SK-N-SH treated with all-trans-retinoic acid at 6 μM for 48 hours (cell line): ENCODE data around the gene CELF1.

Experiments
- ATAC-seq: fragments of 200-7000 bp; cut with Tn5 transposase; 3 replicates; pipeline ENCODE4 v1.9.1; 2020; ENCODE audit warnings: mild to moderate bottlenecking, moderate library complexity
- ARNTL ChIP-seq: fragments of 450-650 bp; formaldehyde crosslinking; IDR thresholded peaks from 2 replicates; pipeline ENCODE4 v1.5.0; 2020; ENCODE audit warnings: low read depth, mild to moderate bottlenecking, moderate library complexity, borderline replicate concordance
- BACH2 ChIP-seq: fragments of 250-450 bp; sonication (Bioruptor Pico); IDR thresholded peaks from 2 replicates; pipeline ENCODE4 v1.9.0; 2021; ENCODE audit warnings: mild to moderate bottlenecking, borderline replicate concordance
- CSDC2 ChIP-seq: fragments of 250-450 bp; sonication (Bioruptor Pico); IDR thresholded peaks from 2 replicates; pipeline ENCODE4 v1.5.0; 2020; ENCODE audit warnings: mild to moderate bottlenecking, moderate library complexity
- GLIS3 ChIP-seq: fragments of 250-450 bp; sonication (Bioruptor Pico); IDR thresholded peaks from 2 replicates; pipeline ENCODE4 v1.5.0; 2020; ENCODE audit warnings: mild to moderate bottlenecking, moderate library complexity
- ISL1 ChIP-seq: fragments of 250-450 bp; sonication (Bioruptor Pico); IDR thresholded peaks from 2 replicates; pipeline ENCODE4 v2.1.2; 2022; ENCODE audit warnings: mild to moderate bottlenecking, moderate library complexity
- OSR1 ChIP-seq: fragments of 250-450 bp; sonication (Bioruptor Pico); IDR thresholded peaks from 2 replicates; pipeline ENCODE4 v1.8.0; 2022; ENCODE audit warnings: moderate library complexity, mild to moderate bottlenecking, inconsistent platforms
- RARB ChIP-seq: fragments of 250-450 bp; sonication (Bioruptor Pico); IDR thresholded peaks from 2 replicates; pipeline ENCODE4 v1.8.0; 2021; ENCODE audit warnings: mild to moderate bottlenecking, moderate library complexity
- SNAI2 ChIP-seq: fragments of 250-450 bp; sonication (Bioruptor Pico); IDR thresholded peaks from 2 replicates; pipeline ENCODE4 v1.5.0; 2020; ENCODE audit warnings: mild to moderate bottlenecking, moderate library complexity
- ZC3H10 ChIP-seq: fragments of 250-450 bp; sonication (Bioruptor Pico); IDR thresholded peaks from 2 replicates; pipeline ENCODE4 v1.5.1; 2021; ENCODE audit warnings: mild to moderate bottlenecking, moderate library complexity
- ZFP3 ChIP-seq: fragments of 250-450 bp; sonication (Bioruptor Pico); IDR thresholded peaks from 2 replicates; pipeline ENCODE4 v1.5.0; 2020; ENCODE audit warnings: mild to moderate bottlenecking, moderate library complexity
- ZFP30 ChIP-seq: fragments of 450-650 bp; formaldehyde crosslinking; IDR thresholded peaks from 2 replicates; pipeline ENCODE4 v1.5.0; 2022; ENCODE audit warnings: mild to moderate bottlenecking, moderate library complexity
- ZNF565 ChIP-seq: fragments of 450-650 bp; formaldehyde crosslinking; conservative IDR thresholded peaks from 2 replicates; pipeline ENCODE4 v1.5.0; 2020; ENCODE audit warnings: low read depth, mild to moderate bottlenecking, moderate library complexity
- ZNF70 ChIP-seq: fragments of 450-650 bp; formaldehyde crosslinking; IDR thresholded peaks from 2 replicates; pipeline ENCODE4 v1.5.0; 2020; ENCODE audit warnings: mild to moderate bottlenecking, moderate library complexity
- ZNF8 ChIP-seq: fragments of 450-650 bp; formaldehyde crosslinking; IDR thresholded peaks from 2 replicates; pipeline ENCODE4 v1.5.0; 2020; ENCODE audit warnings: mild to moderate bottlenecking, moderate library complexity
- TF ChIP-seq, protein P1 (sequence below): fragments of 250-450 bp; sonication (Bioruptor Pico); IDR thresholded peaks from 2 replicates; pipeline ENCODE4 v1.5.1; 2021; ENCODE audit warnings: mild to moderate bottlenecking, moderate library complexity
- TF ChIP-seq, protein P2 (sequence below): fragments of 250-450 bp; sonication (Bioruptor Pico); IDR thresholded peaks from 2 replicates; pipeline ENCODE4 v1.8.0; 2021; ENCODE audit warnings: low read depth, mild to moderate bottlenecking, moderate library complexity, borderline replicate concordance
- TF ChIP-seq, protein P3 (sequence below): fragments of 250-450 bp; sonication (Bioruptor Pico); IDR thresholded peaks from 2 replicates; pipeline ENCODE4 v1.8.0; 2020; ENCODE audit warnings: mild to moderate bottlenecking, moderate library complexity, borderline replicate concordance
- TF ChIP-seq, protein P4 (sequence below): fragments of 250-450 bp; sonication (Bioruptor Pico); IDR thresholded peaks from 2 replicates; pipeline ENCODE4 v1.5.0; 2020; ENCODE audit warnings: mild to moderate bottlenecking, moderate library complexity

CELF1 gene

DNA sequence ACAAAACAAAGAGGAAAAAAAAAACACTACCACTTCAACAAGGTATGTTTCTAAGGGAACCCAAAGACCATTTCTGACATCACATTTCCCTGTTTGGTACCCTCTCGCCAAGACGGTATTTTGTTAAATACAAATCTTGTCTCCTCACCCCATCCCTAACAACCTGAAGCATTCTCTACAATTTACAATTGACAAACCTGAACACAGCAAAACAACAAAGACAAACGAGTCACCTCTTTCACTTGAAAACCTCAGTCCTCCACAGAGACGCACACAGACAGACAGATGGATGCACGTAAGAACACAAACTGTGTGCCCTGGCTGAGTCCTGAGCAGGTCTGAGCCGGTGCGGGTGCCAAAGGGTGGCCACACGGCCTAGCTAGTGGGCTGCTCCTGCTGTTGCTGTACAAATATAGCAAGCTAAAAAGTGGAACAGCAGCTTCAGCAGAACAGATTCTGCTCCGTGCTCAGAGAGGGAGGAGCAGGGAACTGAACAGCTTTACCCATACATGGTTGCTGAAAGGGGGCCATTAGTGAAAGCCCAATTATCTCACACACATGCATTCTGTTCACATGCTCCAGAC is 28.5 kb downstream of the CELF1 start (continued):
- no peak for TF ChIP-seq ZFP30 (CRISPR knock-in tag)
- TF ChIP-seq ZC3H10, result no peak

DNA sequence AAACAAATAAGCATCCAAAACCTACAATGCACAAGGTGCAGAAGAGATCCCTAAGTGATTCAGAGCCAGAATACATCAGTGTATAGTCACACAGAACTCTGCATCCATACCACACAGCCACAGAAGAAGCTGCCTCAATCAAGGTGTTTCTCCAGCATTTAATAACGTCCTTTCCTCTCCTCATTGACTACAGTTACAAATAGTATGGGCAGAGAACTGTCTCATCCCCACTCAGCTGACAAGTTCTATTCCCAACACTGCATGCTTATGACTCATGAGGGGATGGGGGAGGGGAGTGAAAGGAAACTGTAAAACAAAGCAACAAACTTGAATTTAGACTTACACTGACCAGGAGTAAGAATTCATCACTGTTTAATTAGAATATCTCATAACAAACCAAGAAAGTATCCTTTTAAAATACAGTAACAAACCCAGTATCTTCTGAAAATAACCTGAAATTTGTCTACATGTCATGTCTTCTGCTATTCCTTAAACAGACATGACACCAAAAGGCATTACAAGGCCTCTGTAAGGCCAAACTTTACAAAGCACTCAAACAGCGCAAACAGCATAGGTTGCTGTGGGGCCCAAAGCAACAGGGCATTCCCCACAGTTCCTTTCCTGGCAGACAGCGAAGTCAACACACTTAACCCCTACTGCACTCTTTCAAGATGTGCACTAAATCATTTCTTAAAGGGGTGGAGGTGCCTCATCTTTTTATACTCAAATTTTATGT is 29.3 kb downstream of the CELF1 start:
- TF ChIP-seq BACH2 (CRISPR knock-in tag) (no peak), SNAI2 (no peak), ISL1 (CRISPR knock-in tag) (no peak; the same call in 1 of the 2 replicates), ZNF565 (no peak), OSR1 (CRISPR knock-in tag) (no peak), GLIS3 (CRISPR knock-in tag) (no peak)
- TF ChIP-seq, protein P1, sequence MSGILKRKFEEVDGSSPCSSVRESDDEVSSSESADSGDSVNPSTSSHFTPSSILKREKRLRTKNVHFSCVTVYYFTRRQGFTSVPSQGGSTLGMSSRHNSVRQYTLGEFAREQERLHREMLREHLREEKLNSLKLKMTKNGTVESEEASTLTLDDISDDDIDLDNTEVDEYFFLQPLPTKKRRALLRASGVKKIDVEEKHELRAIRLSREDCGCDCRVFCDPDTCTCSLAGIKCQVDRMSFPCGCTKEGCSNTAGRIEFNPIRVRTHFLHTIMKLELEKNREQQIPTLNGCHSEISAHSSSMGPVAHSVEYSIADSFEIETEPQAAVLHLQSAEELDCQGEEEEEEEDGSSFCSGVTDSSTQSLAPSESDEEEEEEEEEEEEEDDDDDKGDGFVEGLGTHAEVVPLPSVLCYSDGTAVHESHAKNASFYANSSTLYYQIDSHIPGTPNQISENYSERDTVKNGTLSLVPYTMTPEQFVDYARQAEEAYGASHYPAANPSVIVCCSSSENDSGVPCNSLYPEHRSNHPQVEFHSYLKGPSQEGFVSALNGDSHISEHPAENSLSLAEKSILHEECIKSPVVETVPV, result no peak
- TF ChIP-seq, protein P2, sequence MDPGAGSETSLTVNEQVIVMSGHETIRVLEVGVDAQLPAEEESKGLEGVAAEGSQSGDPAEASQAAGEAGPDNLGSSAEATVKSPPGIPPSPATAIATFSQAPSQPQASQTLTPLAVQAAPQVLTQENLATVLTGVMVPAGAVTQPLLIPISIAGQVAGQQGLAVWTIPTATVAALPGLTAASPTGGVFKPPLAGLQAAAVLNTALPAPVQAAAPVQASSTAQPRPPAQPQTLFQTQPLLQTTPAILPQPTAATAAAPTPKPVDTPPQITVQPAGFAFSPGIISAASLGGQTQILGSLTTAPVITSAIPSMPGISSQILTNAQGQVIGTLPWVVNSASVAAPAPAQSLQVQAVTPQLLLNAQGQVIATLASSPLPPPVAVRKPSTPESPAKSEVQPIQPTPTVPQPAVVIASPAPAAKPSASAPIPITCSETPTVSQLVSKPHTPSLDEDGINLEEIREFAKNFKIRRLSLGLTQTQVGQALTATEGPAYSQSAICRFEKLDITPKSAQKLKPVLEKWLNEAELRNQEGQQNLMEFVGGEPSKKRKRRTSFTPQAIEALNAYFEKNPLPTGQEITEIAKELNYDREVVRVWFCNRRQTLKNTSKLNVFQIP (CRISPR knock-in tag), result no peak
- ATAC-seq, result peak; percentile 85

DNA sequence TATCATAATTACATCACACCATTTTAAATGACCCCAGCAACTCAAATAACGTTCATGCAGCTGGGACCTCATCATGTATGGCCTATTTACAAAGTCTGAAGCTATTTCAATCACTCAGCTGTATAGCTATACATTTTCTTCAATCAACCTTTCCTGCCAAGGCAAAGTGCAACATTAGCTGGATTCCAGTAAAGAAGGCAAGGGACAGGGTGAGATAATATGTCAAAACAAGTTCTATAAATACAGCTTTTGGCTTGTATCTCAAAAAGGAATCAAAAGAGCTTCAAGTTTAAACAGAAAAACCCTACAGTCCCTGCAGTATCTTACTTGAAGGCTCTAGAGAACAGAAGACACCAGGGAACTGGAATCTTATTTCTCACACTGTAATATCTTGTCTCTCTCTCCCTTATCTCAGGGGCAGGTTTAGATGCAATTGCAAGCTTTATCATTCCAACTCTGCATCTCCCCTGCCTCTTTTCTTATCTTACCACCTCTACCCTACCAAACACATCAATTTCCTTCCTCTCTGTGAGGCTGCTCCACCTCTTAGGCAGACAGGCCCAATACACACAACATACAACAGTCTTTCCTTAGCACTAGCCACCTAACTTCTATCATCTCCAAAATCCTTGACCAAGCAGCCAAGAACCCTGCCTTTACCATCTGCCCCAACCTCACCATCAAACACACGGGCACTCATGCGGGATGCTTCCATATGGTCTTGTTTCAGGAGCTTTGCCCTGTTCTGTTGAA is 34.5 kb downstream of the CELF1 start:
- ATAC-seq, result no peak; the same call in 2 of the 3 replicates

DNA sequence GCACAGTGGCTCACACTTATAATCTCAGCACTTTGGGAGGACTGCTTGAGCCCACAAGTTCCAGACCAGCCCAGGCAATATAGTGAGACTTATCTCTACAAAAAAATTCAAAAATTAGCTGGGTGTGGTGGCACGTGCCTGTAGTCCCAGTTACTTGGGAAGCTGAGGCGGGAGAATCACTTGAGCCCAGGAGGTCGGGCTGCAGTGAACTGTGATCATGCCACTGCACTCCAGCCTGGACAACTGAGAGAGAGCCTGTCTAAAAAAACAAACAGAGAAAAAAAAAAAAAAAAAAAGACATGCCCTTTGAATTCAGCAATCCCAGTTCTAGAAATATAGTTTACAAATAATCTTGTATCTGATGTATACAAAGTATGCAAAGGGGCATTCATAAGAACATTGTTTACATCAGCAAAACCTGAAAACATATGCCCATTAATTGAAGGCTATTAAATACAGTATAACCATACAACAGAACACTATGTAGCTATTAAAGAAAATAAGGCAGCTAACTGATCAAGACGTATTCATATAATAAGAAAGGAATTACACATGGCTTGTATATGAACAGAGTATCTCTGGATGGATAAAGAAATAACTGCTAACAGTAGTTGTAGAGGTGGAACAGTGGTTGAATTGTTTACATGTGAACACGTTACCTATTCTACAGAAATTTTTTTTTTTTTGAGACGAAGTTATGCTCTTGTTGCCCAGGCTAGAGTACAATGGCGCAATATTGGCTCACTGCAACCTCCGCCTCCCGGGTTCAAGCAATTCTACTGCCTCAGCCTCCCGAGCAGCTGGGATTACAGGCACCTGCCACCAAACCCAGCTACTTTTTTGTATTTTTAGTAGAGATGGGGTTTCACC is 35.7 kb downstream of the CELF1 start:
- TF ChIP-seq ZNF70 (CRISPR knock-in tag) (no peak), ISL1 (CRISPR knock-in tag) (no peak), ARNTL (CRISPR knock-in tag) (no peak), ZFP3 (no peak), RARB (CRISPR knock-in tag) (no peak), BACH2 (CRISPR knock-in tag) (no peak), ZNF8 (no peak), ZC3H10 (no peak), CSDC2 (CRISPR knock-in tag) (no peak), ZNF565 (no peak), SNAI2 (no peak)
- TF ChIP-seq, protein P3, sequence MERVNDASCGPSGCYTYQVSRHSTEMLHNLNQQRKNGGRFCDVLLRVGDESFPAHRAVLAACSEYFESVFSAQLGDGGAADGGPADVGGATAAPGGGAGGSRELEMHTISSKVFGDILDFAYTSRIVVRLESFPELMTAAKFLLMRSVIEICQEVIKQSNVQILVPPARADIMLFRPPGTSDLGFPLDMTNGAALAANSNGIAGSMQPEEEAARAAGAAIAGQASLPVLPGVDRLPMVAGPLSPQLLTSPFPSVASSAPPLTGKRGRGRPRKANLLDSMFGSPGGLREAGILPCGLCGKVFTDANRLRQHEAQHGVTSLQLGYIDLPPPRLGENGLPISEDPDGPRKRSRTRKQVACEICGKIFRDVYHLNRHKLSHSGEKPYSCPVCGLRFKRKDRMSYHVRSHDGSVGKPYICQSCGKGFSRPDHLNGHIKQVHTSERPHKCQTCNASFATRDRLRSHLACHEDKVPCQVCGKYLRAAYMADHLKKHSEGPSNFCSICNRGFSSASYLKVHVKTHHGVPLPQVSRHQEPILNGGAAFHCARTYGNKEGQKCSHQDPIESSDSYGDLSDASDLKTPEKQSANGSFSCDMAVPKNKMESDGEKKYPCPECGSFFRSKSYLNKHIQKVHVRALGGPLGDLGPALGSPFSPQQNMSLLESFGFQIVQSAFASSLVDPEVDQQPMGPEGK, result no peak
- TF ChIP-seq, protein P1, result no peak
- TF ChIP-seq, protein P2 (CRISPR knock-in tag), result no peak
- no peak for ATAC-seq

More for the DNA sequence above, 34.5 kb downstream of the CELF1 start:
- TF ChIP-seq, protein P4, sequence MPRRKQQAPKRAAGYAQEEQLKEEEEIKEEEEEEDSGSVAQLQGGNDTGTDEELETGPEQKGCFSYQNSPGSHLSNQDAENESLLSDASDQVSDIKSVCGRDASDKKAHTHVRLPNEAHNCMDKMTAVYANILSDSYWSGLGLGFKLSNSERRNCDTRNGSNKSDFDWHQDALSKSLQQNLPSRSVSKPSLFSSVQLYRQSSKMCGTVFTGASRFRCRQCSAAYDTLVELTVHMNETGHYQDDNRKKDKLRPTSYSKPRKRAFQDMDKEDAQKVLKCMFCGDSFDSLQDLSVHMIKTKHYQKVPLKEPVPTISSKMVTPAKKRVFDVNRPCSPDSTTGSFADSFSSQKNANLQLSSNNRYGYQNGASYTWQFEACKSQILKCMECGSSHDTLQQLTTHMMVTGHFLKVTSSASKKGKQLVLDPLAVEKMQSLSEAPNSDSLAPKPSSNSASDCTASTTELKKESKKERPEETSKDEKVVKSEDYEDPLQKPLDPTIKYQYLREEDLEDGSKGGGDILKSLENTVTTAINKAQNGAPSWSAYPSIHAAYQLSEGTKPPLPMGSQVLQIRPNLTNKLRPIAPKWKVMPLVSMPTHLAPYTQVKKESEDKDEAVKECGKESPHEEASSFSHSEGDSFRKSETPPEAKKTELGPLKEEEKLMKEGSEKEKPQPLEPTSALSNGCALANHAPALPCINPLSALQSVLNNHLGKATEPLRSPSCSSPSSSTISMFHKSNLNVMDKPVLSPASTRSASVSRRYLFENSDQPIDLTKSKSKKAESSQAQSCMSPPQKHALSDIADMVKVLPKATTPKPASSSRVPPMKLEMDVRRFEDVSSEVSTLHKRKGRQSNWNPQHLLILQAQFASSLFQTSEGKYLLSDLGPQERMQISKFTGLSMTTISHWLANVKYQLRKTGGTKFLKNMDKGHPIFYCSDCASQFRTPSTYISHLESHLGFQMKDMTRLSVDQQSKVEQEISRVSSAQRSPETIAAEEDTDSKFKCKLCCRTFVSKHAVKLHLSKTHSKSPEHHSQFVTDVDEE (CRISPR knock-in tag), result no peak
- TF ChIP-seq OSR1 (CRISPR knock-in tag), result no peak
